ENCODE data around the gene WSCD2. TPM values are rescaled to one million over a fixed set of nuclear protein-coding genes. Genes with fewer than 3 reads are reported as not detected.

Gene WSCD2
- total RNA-seq, 1 donor from 2014 or later = 0.86 TPM

DNA sequence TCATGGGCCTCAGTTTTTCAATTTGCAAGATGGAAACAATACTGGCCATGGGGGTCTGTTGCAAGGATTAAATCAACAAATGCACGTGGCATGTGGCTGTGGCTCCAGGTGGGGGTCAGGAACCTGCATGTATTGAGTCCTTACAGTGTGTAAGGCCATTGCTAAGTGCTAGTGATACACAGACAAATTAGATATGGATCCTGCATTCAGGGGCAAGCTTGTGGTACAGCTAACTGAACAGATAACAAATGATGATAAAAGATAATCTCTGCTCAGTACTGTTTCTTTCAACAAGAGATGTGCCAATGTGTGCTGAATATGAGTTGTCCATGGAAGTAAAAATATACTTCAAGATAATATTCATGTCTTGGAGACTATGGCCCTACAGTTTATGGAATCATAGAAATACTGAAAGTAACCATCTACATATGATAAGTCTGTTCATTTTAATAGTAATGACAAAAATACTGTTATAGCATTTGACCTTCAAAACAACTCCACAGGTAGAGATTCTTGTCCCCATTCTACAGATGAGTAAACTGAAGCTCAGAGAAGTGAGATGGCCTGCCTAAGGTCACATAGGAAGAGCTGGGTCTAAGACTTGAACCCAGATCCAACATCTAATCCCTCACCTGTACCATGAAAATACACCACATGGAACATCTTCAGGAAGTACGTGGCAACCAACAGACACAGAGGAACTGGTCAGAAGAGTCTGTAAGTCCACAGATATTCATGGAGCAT, 7.2 kb upstream of the WSCD2 start:
- Mint-ChIP-seq H3K36me3 (ENCODE audit: unreplicated experiment) (no peaks in the 10 kb centered on the region), H3K27me3 (ENCODE audit: unreplicated experiment) (peaks cover 6% of the 10 kb centered on the region), H3K4me3 (ENCODE audit: unreplicated experiment) (no peak overlapping the region), H3K27ac (ENCODE audit: unreplicated experiment) (no peak overlapping the region), H3K4me1 (ENCODE audit: unreplicated experiment) (no peaks in the 10 kb centered on the region), H3K9me3 (ENCODE audit: unreplicated experiment) (no peaks in the 10 kb centered on the region)
- no peak for DNase-seq (ENCODE audit: extremely low spot score, unreplicated experiment)
- TF ChIP-seq, protein P1, sequence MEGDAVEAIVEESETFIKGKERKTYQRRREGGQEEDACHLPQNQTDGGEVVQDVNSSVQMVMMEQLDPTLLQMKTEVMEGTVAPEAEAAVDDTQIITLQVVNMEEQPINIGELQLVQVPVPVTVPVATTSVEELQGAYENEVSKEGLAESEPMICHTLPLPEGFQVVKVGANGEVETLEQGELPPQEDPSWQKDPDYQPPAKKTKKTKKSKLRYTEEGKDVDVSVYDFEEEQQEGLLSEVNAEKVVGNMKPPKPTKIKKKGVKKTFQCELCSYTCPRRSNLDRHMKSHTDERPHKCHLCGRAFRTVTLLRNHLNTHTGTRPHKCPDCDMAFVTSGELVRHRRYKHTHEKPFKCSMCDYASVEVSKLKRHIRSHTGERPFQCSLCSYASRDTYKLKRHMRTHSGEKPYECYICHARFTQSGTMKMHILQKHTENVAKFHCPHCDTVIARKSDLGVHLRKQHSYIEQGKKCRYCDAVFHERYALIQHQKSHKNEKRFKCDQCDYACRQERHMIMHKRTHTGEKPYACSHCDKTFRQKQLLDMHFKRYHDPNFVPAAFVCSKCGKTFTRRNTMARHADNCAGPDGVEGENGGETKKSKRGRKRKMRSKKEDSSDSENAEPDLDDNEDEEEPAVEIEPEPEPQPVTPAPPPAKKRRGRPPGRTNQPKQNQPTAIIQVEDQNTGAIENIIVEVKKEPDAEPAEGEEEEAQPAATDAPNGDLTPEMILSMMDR (IDR thresholded peaks at IDR 0.05) = no peak

DNA sequence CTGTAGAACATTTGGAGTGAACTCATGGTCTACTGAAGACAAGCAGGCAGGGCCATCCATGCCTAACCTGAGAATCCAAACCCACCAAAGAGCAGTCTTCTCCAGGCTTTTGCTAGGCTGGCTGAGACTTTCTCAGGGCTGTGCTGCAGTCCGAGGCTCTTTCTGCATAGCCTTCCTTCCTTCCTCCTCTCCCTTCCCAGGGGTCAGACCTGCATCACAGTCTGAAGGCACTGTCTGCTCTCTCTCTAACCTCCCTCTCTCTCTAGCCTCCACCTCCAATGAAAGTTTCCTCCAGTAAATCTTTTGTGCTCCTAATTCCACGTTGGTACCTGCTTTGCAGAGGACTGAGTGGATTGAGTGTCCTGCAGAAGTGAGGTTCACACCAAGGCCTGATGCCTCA, 6.4 kb upstream of the WSCD2 start:
- Mint-ChIP-seq H3K4me1 (ENCODE audit: unreplicated experiment) (no peaks in the 10 kb centered on the region), H3K27me3 (ENCODE audit: unreplicated experiment) (peaks cover 13% of the 10 kb centered on the region), H3K9me3 (ENCODE audit: unreplicated experiment) (no peaks in the 10 kb centered on the region), H3K36me3 (ENCODE audit: unreplicated experiment) (no peaks in the 10 kb centered on the region), H3K4me3 (ENCODE audit: unreplicated experiment) (no peak overlapping the region), H3K27ac (ENCODE audit: unreplicated experiment) (no peak overlapping the region)
- TF ChIP-seq, protein P1 (IDR thresholded peaks at IDR 0.05) = no peak
- no peak for DNase-seq (ENCODE audit: extremely low spot score, unreplicated experiment)

DNA sequence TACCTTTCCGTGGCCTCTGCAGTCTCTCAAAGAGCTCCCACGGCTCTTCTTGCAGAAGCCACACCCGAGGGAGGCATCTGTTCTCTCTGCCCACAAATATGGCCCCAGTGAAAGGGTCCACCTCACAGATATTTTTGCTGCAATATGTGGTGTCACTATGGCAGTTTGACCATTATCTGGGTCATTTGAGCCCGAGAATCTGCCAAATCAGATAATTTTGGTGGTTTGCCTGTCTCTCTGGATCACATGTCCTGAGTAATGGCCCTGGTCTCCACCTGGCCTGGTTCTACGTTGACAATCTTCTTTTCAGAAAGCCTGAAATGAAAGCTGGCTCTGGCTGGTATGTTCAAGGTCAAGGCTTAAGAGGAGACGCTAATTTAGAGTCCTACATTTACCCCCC, 5.7 kb upstream of the WSCD2 start:
- no peaks in the 10 kb centered on the region for H3K36me3 Mint-ChIP-seq (ENCODE audit: unreplicated experiment)
- H3K4me3 Mint-ChIP-seq (ENCODE audit: unreplicated experiment) = no peak overlapping the region
- no peaks in the 10 kb centered on the region for H3K9me3 Mint-ChIP-seq (ENCODE audit: unreplicated experiment)
- peaks cover 20% of the 10 kb centered on the region for H3K27me3 Mint-ChIP-seq (ENCODE audit: unreplicated experiment)
- no peaks in the 10 kb centered on the region for H3K4me1 Mint-ChIP-seq (ENCODE audit: unreplicated experiment)
- TF ChIP-seq, protein P1 (IDR thresholded peaks at IDR 0.05) = no peak
- H3K27ac Mint-ChIP-seq (ENCODE audit: unreplicated experiment) = no peak overlapping the region
- no peak for DNase-seq (ENCODE audit: extremely low spot score, unreplicated experiment)

DNA sequence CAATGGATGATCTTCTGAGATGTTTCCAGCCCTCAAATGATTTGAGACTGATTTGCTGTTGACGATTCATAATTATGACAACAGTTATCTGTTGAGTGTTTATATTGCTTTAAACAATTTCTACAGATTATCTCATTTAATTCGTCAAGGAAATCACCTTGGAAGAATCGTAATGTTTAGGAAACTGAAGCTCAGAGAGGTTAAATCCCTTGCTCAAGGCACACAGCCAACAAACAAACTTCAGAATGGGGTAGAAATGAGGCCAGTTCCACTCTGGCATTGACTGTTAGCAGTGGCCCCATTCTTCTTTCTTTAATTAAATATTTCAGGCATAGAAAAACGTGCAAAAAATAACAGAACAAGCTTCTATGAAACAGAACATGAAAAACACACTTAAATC, 4.0 kb upstream of the WSCD2 start:
- Mint-ChIP-seq H3K4me3 (ENCODE audit: unreplicated experiment) (no peak overlapping the region), H3K36me3 (ENCODE audit: unreplicated experiment) (no peaks in the 10 kb centered on the region), H3K27me3 (ENCODE audit: unreplicated experiment) (peaks cover 26% of the 10 kb centered on the region), H3K9me3 (ENCODE audit: unreplicated experiment) (no peaks in the 10 kb centered on the region), H3K4me1 (ENCODE audit: unreplicated experiment) (peaks cover 3% of the 10 kb centered on the region), H3K27ac (ENCODE audit: unreplicated experiment) (no peak overlapping the region)
- no peak for DNase-seq (ENCODE audit: extremely low spot score, unreplicated experiment)
- TF ChIP-seq, protein P1 (IDR thresholded peaks at IDR 0.05) = no peak

DNA sequence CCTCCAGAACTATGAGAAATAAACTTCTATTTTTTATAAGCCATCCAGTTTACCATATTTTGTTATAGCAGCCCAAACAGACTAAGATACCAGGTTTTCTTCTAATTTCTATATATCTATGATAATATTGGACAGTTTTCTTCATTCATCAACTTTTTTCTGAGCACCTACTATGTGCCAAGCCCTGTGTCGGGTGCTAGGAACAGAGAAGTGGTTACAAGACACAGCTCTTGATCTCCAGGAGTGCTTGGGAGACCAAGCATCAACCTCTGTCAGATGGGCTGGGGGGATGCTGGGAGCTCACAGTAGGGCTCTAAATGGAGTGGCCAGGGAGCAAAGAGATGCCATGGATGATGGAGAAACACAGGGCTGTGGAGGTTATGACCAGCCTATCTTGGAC, 2.9 kb upstream of the WSCD2 start:
- Mint-ChIP-seq H3K27ac (ENCODE audit: unreplicated experiment) (no peak overlapping the region), H3K4me1 (ENCODE audit: unreplicated experiment) (peaks cover 5% of the 10 kb centered on the region), H3K36me3 (ENCODE audit: unreplicated experiment) (no peaks in the 10 kb centered on the region), H3K9me3 (ENCODE audit: unreplicated experiment) (no peaks in the 10 kb centered on the region), H3K27me3 (ENCODE audit: unreplicated experiment) (peaks cover 31% of the 10 kb centered on the region), H3K4me3 (ENCODE audit: unreplicated experiment) (no peak overlapping the region)
- DNase-seq (ENCODE audit: extremely low spot score, unreplicated experiment) = no peak
- TF ChIP-seq, protein P1 (IDR thresholded peaks at IDR 0.05) = no peak

Data from osteocyte (in vitro differentiated cells).